Esophagus muscularis mucosa (tissue), 4 donors: ENCODE data around the gene SLC2A11. TPM values are rescaled to one million over a fixed set of nuclear protein-coding genes. Genes with fewer than 3 reads are reported as not detected.
"Not testable (repeated sequence)": the region's sequence is repeated elsewhere in the genome, so short reads cannot be mapped to it uniquely, and the experiment has no call there.

Experiments
- DNase-seq: peaks from one replicate; pipeline ENCODE4 v3.0.0-alpha.2; 2017; ENCODE audit errors: extremely low spot score
- H3K27ac ChIP-seq, 4 donors: fragments of 200-600 bp; sonication (generic); replicated peaks in 1 of 4; 1 replicate in 3 of 4; 2 replicates in 1 of 4; pipeline ENCODE4 v1.5.1; 2016 to 2019; ENCODE audit warnings: mild to moderate bottlenecking in 1 of 4
- H3K27me3 ChIP-seq, 4 donors: fragments of 200-600 bp; sonication (generic); one replicate each; pipeline versions ENCODE4 v1.5.1 to v1.6.0; 2016 to 2019
- H3K36me3 ChIP-seq, 4 donors: fragments of 200-600 bp; sonication (generic); one replicate each; pipeline ENCODE4 v1.5.1; 2016 to 2019
- H3K4me1 ChIP-seq, 4 donors: fragments of 200-600 bp; sonication (generic); one replicate each; pipeline ENCODE4 v1.5.1; 2016 to 2019
- H3K4me3 ChIP-seq, 4 donors: fragments of 200-600 bp; sonication (generic); 1 replicate in 2 of 4; 2 replicates in 2 of 4; pipeline ENCODE4 v1.5.1; 2016 to 2019; ENCODE audit warnings: mild to moderate bottlenecking in 4 of 4, moderate library complexity in 1 of 4
- H3K9me3 ChIP-seq, 4 donors: fragments of 200-600 bp; sonication (generic); 1 replicate in 3 of 4; 2 replicates in 1 of 4; pipeline ENCODE4 v1.5.1; 2016 to 2019
- EP300 ChIP-seq: sonication (generic); formaldehyde crosslinking; IDR thresholded peaks from one replicate; pipeline ENCODE4 v1.6.1; 2017; ENCODE audit warnings: antibody characterized with exemption
- POLR2A ChIP-seq: fragments of 450-650 bp; IDR thresholded peaks from one replicate; pipeline ENCODE4 v1.6.1; 2017; ENCODE audit warnings: antibody characterized with exemption, moderate library complexity, mild to moderate bottlenecking, low read depth
- POLR2AphosphoS5 ChIP-seq, 2 donors: sonication (generic); formaldehyde crosslinking; IDR thresholded peaks; one replicate each; pipeline ENCODE4 v1.6.1; 2017; ENCODE audit warnings: antibody characterized with exemption in 2 of 2
- WGBS: methylation state at CpG from one replicate; pipeline ENCODE4 v1.1.5; 2018; 5-methylcytosine and 5-hydroxymethylcytosine counted together
- intact Hi-C: fragments of 100-400 bp; cut with DNase I; formaldehyde crosslinking; loops from one replicate; pipeline ENCODE4 v1.15.1; 2023
- total RNA-seq, 4 donors: library from RNA; depleted of rRNA; stranded (reverse); fragments of >200 nt; gene quantifications; one replicate each; pipeline versions ENCODE4 v1.1.0 to v1.2.1, GENCODE V29; 2016
- TF ChIP-seq, protein P1 (sequence below), 3 experiments: fragments of 200-600 bp in 2 of 3; fragments of 450-650 bp in 1 of 3; sonication (generic) in 2 of 3; IDR thresholded peaks; one replicate each; pipeline ENCODE4 v1.5.1; 2017 to 2019; ENCODE audit warnings: antibody characterized with exemption in 3 of 3, mild to moderate bottlenecking in 2 of 3, moderate library complexity in 1 of 3

The SLC2A11 gene
- total RNA-seq, 4 donors from 2014 or later: 11.6 to 17.4 (median 15.3) TPM

DNA sequence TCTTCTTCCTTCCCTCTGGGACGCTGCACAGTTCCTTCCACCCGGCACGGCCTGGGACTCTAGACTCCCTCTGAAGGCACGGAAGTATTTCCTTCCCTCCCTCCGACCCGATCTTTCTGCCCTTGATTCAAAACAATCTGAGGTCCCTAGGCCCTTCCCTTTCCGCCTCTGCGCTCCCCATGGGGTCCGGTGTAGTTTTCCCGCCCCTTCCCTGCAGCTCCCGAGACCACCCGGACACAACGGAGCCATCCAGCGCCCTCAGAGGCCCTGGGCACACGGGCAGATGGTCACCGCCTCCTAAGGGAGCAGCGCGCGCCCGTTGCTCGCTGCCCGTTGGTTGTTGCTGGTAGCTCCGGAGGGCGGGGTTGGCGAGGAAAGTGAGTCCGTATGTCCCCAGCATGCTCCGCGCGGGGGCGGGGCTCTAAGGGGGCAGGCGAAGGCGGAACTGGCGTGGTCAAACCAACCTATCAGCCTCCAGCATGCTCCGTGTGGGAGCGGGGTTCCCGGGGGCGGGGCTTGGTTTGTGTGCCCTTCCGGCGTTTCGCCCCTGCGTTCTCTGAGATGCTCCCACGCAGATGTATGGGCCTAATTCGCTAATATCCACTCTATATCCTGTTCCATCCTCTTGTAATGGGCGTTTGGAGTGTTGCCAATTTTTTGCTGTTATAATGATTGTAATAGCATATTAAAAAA is 56.1 kb downstream of the SLC2A11 start:
- WGBS: under 1% methylated on average over 27 of the region's 44 CpGs

DNA sequence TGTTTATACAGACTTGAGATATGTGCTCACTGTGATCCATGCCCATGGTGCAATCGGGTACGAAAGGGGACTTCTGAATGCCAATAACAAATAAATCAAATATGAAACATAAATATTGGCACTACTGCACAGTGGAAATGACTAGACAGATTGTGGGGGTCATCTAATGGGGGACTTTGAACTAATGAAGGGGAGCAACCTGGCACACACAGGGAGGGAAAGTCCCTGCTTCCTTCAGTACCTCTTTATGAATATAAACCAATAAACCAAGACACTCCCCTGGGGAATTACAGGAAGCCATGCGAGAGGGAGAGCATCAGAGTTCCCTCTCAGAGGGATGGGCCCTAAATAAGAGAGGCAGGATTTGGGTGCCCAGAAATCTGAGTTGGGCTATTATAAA is 57.6 kb downstream of the SLC2A11 start:
- no peak for TF ChIP-seq POLR2A
- TF ChIP-seq EP300: no peak
- no peak for TF ChIP-seq POLR2AphosphoS5 (IDR thresholded peaks at IDR 0.05)
- TF ChIP-seq, protein P1, sequence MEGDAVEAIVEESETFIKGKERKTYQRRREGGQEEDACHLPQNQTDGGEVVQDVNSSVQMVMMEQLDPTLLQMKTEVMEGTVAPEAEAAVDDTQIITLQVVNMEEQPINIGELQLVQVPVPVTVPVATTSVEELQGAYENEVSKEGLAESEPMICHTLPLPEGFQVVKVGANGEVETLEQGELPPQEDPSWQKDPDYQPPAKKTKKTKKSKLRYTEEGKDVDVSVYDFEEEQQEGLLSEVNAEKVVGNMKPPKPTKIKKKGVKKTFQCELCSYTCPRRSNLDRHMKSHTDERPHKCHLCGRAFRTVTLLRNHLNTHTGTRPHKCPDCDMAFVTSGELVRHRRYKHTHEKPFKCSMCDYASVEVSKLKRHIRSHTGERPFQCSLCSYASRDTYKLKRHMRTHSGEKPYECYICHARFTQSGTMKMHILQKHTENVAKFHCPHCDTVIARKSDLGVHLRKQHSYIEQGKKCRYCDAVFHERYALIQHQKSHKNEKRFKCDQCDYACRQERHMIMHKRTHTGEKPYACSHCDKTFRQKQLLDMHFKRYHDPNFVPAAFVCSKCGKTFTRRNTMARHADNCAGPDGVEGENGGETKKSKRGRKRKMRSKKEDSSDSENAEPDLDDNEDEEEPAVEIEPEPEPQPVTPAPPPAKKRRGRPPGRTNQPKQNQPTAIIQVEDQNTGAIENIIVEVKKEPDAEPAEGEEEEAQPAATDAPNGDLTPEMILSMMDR (IDR thresholded peaks at IDR 0.05): no peak
- Histone ChIP-seq H3K27ac (peak overlapping the region in 1 of 4 donors; percentile 83), H3K9me3 (no peaks in the 10 kb centered on the region), H3K36me3 (peaks cover 0 to 11% (median 0%) of the 10 kb centered on the region in 4 donors), H3K4me3 (no peak overlapping the region), H3K4me1 (peaks cover 5 to 17% (median 15%) of the 10 kb centered on the region in 4 donors), H3K27me3 (no peaks in the 10 kb centered on the region)
- no peak for DNase-seq
- WGBS: 92% methylated on average over 3 of the region's 3 CpGs
- intact Hi-C loops: no loop called here

More for the DNA sequence above, 56.1 kb downstream of the SLC2A11 start:
- TF ChIP-seq POLR2AphosphoS5 (IDR thresholded peaks at IDR 0.05) (peak; percentile 96 to 97), POLR2A (peak; percentile 55), EP300 (no peak)
- TF ChIP-seq, protein P1 (IDR thresholded peaks at IDR 0.05): peak in 1 of 3 experiments; percentile 6
- DNase-seq: peak; percentile 100
- peak overlapping the region; percentile 83 to 91 (median 85) for H3K27ac ChIP-seq
- H3K4me1 ChIP-seq: peaks cover 8 to 19% (median 17%) of the 10 kb centered on the region in 4 donors
- H3K36me3 ChIP-seq: peaks cover 0 to 4% (median 0%) of the 10 kb centered on the region in 4 donors
- H3K9me3 ChIP-seq: no peaks in the 10 kb centered on the region
- H3K27me3 ChIP-seq: no peaks in the 10 kb centered on the region
- intact Hi-C loops: no loop called here
- peak overlapping the region; percentile 61 to 66 (median 62) for H3K4me3 ChIP-seq

DNA sequence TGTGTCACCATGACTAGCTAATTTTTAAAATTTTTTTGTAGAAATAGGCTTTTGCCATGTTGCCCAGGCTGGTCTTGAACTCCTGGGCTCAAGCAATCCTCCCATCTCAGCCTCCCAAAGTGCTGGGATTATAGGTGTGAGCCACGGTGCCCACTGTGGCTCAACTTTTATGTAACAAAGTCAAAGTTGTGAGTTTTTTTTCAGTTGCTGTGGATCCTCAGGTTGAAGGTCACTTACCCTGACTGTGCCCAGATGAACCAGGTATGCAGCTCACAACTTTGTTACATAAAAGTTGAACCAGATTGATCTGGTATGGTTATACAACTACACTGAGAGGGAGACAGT is 62.6 kb downstream of the SLC2A11 start:
- intact Hi-C loops: not testable (repeated sequence)

DNA sequence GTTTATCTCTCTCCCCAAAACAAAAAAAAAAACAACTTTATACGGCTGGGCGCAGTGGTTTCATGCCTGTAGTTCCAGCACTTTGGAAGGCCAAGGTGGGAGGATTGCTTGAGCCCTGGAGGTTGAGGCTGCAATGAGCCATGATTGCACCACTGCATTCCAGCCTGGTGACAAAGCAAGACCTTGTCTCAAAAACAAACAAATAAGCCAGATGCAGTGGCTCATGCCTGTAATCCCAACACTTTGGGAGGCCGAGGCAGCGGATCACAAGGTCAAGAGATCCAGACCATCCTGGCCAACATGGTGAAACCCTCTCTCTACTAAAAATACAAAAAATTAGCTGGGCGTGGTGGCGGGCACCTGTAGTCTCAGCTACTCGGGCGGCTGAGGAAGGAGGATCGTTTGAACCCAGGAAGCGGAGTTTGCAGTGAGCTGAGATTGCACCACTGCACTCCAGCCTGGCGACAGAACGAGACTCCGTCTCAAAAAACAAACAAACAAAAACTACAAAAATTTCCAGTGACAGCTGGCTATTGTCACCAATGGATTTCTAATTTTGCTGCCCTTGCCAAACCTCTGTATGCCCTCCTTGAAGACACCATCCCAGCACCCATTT is 64.0 kb downstream of the SLC2A11 start:
- H3K27me3 ChIP-seq, intact Hi-C loops, H3K27ac ChIP-seq, H3K4me1 ChIP-seq, DNase-seq, H3K4me3 ChIP-seq: not testable (repeated sequence)
- WGBS: 91% methylated on average over 13 of the region's 13 CpGs
- peak in 1 of 2 donors; percentile 9 for TF ChIP-seq POLR2AphosphoS5 (IDR thresholded peaks at IDR 0.05)
- Histone ChIP-seq H3K36me3 (peaks cover 16 to 55% (median 27%) of the 10 kb centered on the region in 4 donors), H3K9me3 (peaks cover 0 to 12% (median 0%) of the 10 kb centered on the region in 4 donors)

More for the DNA sequence above, 62.6 kb downstream of the SLC2A11 start:
- H3K4me3 ChIP-seq, DNase-seq, H3K9me3 ChIP-seq, H3K27me3 ChIP-seq, H3K4me1 ChIP-seq: not testable (repeated sequence)
- Histone ChIP-seq H3K27ac (peak overlapping the region; percentile 53 to 70 (median 60)), H3K36me3 (peaks cover 12 to 46% (median 17%) of the 10 kb centered on the region in 4 donors)
- WGBS: 88% methylated on average over 1 of the region's 1 CpG

DNA sequence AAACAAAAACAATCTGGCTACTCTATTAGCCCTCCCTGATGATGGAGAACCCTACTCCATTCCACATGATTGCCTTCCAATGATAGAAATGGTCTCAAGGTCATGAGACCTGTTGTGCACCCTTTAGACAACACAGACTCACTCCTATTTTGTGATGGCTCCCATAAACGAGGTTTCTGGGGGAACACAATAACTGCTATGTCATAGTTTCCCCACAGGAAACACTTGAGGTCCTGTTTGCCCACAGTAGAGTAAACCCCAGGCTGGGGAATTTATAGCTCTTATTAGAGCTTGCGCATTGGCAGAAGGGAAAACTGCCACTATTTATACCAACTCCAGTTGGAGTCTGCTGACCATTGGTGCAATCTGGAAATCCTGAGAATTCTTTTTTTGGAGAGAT is 65.2 kb downstream of the SLC2A11 start:
- Histone ChIP-seq H3K27me3 (no peaks in the 10 kb centered on the region), H3K4me1 (peaks cover 0 to 9% (median 7%) of the 10 kb centered on the region in 4 donors), H3K4me3 (no peak overlapping the region), H3K27ac (no peak overlapping the region), H3K36me3 (peaks cover 16 to 57% (median 27%) of the 10 kb centered on the region in 4 donors), H3K9me3 (peaks cover 0 to 12% (median 0%) of the 10 kb centered on the region in 4 donors)
- TF ChIP-seq EP300 (no peak), POLR2A (no peak), POLR2AphosphoS5 (IDR thresholded peaks at IDR 0.05) (no peak)
- TF ChIP-seq, protein P1 (IDR thresholded peaks at IDR 0.05): no peak
- WGBS: 63% methylated on average over 2 of the region's 2 CpGs
- intact Hi-C loops: no loop called here
- no peak for DNase-seq
